Esophagus muscularis mucosa (tissue), 4 donors: Measurements from ENCODE around the gene RERE. TPM values are rescaled to one million over a fixed set of nuclear protein-coding genes. Genes with fewer than 3 reads are reported as not detected.

Experiments
- DNase-seq: peaks from one replicate; pipeline ENCODE4 v3.0.0-alpha.2; 2017; ENCODE audit errors: extremely low spot score
- H3K27ac ChIP-seq, 4 donors: fragments of 200-600 bp; sonication (generic); replicated peaks in 1 of 4; 1 replicate in 3 of 4; 2 replicates in 1 of 4; pipeline ENCODE4 v1.5.1; 2016 to 2019; ENCODE audit warnings: mild to moderate bottlenecking in 1 of 4
- H3K27me3 ChIP-seq, 4 donors: fragments of 200-600 bp; sonication (generic); one replicate each; pipeline versions ENCODE4 v1.5.1 to v1.6.0; 2016 to 2019
- H3K36me3 ChIP-seq, 4 donors: fragments of 200-600 bp; sonication (generic); one replicate each; pipeline ENCODE4 v1.5.1; 2016 to 2019
- H3K4me1 ChIP-seq, 4 donors: fragments of 200-600 bp; sonication (generic); one replicate each; pipeline ENCODE4 v1.5.1; 2016 to 2019
- H3K4me3 ChIP-seq, 4 donors: fragments of 200-600 bp; sonication (generic); 1 replicate in 2 of 4; 2 replicates in 2 of 4; pipeline ENCODE4 v1.5.1; 2016 to 2019; ENCODE audit warnings: mild to moderate bottlenecking in 4 of 4, moderate library complexity in 1 of 4
- H3K9me3 ChIP-seq, 4 donors: fragments of 200-600 bp; sonication (generic); 1 replicate in 3 of 4; 2 replicates in 1 of 4; pipeline ENCODE4 v1.5.1; 2016 to 2019
- CTCF ChIP-seq, 3 experiments: fragments of 200-600 bp in 2 of 3; fragments of 450-650 bp in 1 of 3; sonication (generic) in 2 of 3; IDR thresholded peaks; one replicate each; pipeline ENCODE4 v1.5.1; 2017 to 2019; ENCODE audit warnings: antibody characterized with exemption in 3 of 3, mild to moderate bottlenecking in 2 of 3, moderate library complexity in 1 of 3
- EP300 ChIP-seq: sonication (generic); formaldehyde crosslinking; IDR thresholded peaks from one replicate; pipeline ENCODE4 v1.6.1; 2017; ENCODE audit warnings: antibody characterized with exemption
- POLR2A ChIP-seq: fragments of 450-650 bp; IDR thresholded peaks from one replicate; pipeline ENCODE4 v1.6.1; 2017; ENCODE audit warnings: antibody characterized with exemption, moderate library complexity, mild to moderate bottlenecking, low read depth
- POLR2AphosphoS5 ChIP-seq, 2 donors: sonication (generic); formaldehyde crosslinking; IDR thresholded peaks; one replicate each; pipeline ENCODE4 v1.6.1; 2017; ENCODE audit warnings: antibody characterized with exemption in 2 of 2
- WGBS: methylation state at CpG from one replicate; pipeline ENCODE4 v1.1.5; 2018; 5-methylcytosine and 5-hydroxymethylcytosine counted together
- intact Hi-C: fragments of 100-400 bp; cut with DNase I; formaldehyde crosslinking; loops from one replicate; pipeline ENCODE4 v1.15.1; 2023
- total RNA-seq, 4 donors: library from RNA; depleted of rRNA; stranded (reverse); fragments of >200 nt; gene quantifications; one replicate each; pipeline versions ENCODE4 v1.1.0 to v1.2.1, GENCODE V29; 2016

Gene RERE
- total RNA-seq, 4 donors from 2014 or later = 133 to 212 (median 168) TPM

GRCh38 chr1:8312235-8313218 lies 504.9 kb downstream of the RERE start:
- H3K9me3 ChIP-seq = no peaks in the 10 kb centered on the region
- H3K4me3 ChIP-seq = no peak overlapping the region
- no peaks in the 10 kb centered on the region for H3K36me3 ChIP-seq
- DNase-seq = no peak
- 88% methylated on average over 13 of the region's 17 CpGs for WGBS
- intact Hi-C loops = loop anchor here (10.0 kb wide), 2 partner anchors 108 to 198 kb away; no protein-coding TSS in a partner anchor
- no peaks in the 10 kb centered on the region for H3K27me3 ChIP-seq
- TF ChIP-seq POLR2A (no peak), CTCF (IDR thresholded peaks at IDR 0.05) (no peak), POLR2AphosphoS5 (IDR thresholded peaks at IDR 0.05) (no peak), EP300 (no peak)
- peak overlapping the region in 2 of 4 donors; percentile 42 to 44 for H3K27ac ChIP-seq
- peaks cover 7 to 38% (median 34%) of the 10 kb centered on the region in 4 donors for H3K4me1 ChIP-seq

GRCh38 chr1:8311068-8311718 lies 506.2 kb downstream of the RERE start:
- intact Hi-C loops = loop anchor here (10.0 kb wide), 2 partner anchors 106 to 196 kb away; no protein-coding TSS in a partner anchor
- WGBS = 93% methylated on average over 1 of the region's 1 CpG
- Histone ChIP-seq H3K4me1 (peaks cover 6 to 32% (median 28%) of the 10 kb centered on the region in 4 donors), H3K9me3 (no peaks in the 10 kb centered on the region), H3K27ac (peak overlapping the region in 1 of 4 donors; percentile 42), H3K36me3 (no peaks in the 10 kb centered on the region), H3K4me3 (no peak overlapping the region), H3K27me3 (no peaks in the 10 kb centered on the region)
- TF ChIP-seq POLR2A = no peak
- DNase-seq = no peak

- WGBS = 82% methylated on average over 4 of the region's 4 CpGs
- Histone ChIP-seq H3K27me3 (no peaks in the 10 kb centered on the region), H3K4me1 (peaks cover 5 to 9% (median 6%) of the 10 kb centered on the region in 4 donors), H3K27ac (no peak overlapping the region), H3K9me3 (no peaks in the 10 kb centered on the region), H3K36me3 (no peaks in the 10 kb centered on the region), H3K4me3 (no peak overlapping the region)
- intact Hi-C loops = no loop called here
- no peak for DNase-seq
- TF ChIP-seq CTCF (IDR thresholded peaks at IDR 0.05) = no peak
- TF ChIP-seq POLR2AphosphoS5 (IDR thresholded peaks at IDR 0.05) = no peak
- TF ChIP-seq EP300 = no peak
- TF ChIP-seq POLR2A = no peak
Observed at GRCh38 chr1:8307628-8308027, 509.8 kb downstream of the RERE start.

DNA sequence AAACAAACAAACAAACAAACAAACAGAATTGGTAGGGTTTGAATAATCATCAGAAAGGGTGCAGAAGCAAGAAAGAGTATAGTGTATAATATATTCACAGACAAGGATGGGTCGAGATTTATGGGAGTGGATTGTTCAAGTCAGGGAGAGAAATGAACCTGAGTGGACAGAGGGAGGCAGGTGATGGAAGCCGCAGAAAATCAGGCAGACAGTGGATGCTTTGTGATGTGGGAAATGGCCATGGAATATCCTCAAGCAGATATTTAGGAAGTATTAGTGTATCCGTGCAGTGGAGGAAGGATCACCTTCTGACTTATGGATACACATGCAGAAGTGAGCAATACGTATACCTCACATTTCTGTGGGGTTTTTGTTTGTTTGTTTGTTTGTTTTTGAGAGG lies 513.6 kb downstream of the RERE start:
- Histone ChIP-seq H3K4me1 (peaks cover 0 to 8% (median 3%) of the 10 kb centered on the region in 4 donors), H3K9me3 (no peaks in the 10 kb centered on the region), H3K27me3 (no peaks in the 10 kb centered on the region), H3K4me3 (no peak overlapping the region), H3K27ac (no peak overlapping the region), H3K36me3 (no peaks in the 10 kb centered on the region)
- no peak for DNase-seq
- 93% methylated on average over 4 of the region's 4 CpGs for WGBS
- TF ChIP-seq POLR2A (no peak), CTCF (IDR thresholded peaks at IDR 0.05) (no peak), POLR2AphosphoS5 (IDR thresholded peaks at IDR 0.05) (no peak), EP300 (no peak)
- intact Hi-C loops = no loop called here

GRCh38 chr1:8303141-8303540 lies 514.3 kb downstream of the RERE start:
- Histone ChIP-seq H3K9me3 (no peaks in the 10 kb centered on the region), H3K27me3 (no peaks in the 10 kb centered on the region), H3K4me1 (peaks cover 0 to 8% (median 3%) of the 10 kb centered on the region in 4 donors), H3K4me3 (no peak overlapping the region), H3K36me3 (no peaks in the 10 kb centered on the region), H3K27ac (no peak overlapping the region)
- DNase-seq = no peak
- 89% methylated on average over 3 of the region's 3 CpGs for WGBS
- TF ChIP-seq CTCF (IDR thresholded peaks at IDR 0.05) (no peak), POLR2AphosphoS5 (IDR thresholded peaks at IDR 0.05) (no peak), EP300 (no peak), POLR2A (no peak)
- intact Hi-C loops = no loop called here
